GM18505 (cell line): ENCODE measurements around the gene RNF208.
A peak's percentile ranks its signal among the peaks of the same experiment; 100 is the strongest.

Experiments used
- ATAC-seq: cut with Tn5 transposase; IDR thresholded peaks from one replicate; pipeline ENCODE4 v1.9.1; 2021; ENCODE audit not compliant: unreplicated experiment
- POLR2A ChIP-seq: IDR thresholded peaks from 4 replicates; pipeline ENCODE4 v1.6.1; 2011; ENCODE audit warnings: borderline replicate concordance; ENCODE audit not compliant: insufficient read depth, insufficient read length; ENCODE audit errors: extremely low read depth

RNF208 gene, protein sequence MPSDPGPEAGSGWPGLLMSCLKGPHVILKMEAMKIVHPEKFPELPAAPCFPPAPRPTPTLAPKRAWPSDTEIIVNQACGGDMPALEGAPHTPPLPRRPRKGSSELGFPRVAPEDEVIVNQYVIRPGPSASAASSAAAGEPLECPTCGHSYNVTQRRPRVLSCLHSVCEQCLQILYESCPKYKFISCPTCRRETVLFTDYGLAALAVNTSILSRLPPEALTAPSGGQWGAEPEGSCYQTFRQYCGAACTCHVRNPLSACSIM

GRCh38 chr9:137222190-137223077 lies at the start of gene RNF208:
TSS of gene RNF208 (minus strand) at chr9:137222240. CDS start at chr9:137221212, 1,028 bp downstream.
- peak; percentile 1 for ATAC-seq
- TF ChIP-seq POLR2A = no peak

- no peak for ATAC-seq
- no peak for TF ChIP-seq POLR2A
Observed at GRCh38 chr9:137271696-137272076, 49.6 kb upstream of the RNF208 start.

- no peak for TF ChIP-seq POLR2A
- no peak for ATAC-seq
Observed at GRCh38 chr9:137270929-137271695, 49.1 kb upstream of the RNF208 start.

DNA sequence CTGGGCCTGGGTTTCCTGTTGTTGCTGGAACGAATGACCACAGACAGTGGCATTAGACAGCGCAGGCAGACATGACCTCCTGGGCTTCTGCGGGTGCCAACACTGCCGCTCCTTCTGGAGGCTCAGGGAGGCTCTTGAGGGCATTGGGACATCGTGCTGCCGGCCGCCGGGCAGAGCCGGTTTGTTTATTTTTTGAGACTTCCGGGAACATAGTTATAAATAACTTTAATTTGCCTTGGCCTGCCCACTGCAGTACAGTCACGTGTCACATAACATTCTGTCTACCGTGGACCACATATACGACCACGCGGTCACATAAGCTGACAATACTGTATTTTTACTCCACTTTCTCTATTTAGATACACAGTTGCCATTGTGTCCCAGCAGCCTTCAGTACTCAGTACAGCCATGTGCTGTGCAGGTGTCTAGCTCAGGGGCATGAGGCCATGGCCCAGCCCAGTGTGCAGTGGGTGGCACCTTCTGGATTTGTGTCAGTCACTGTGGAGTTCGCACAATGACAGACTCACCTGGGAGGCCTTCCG lies 47.3 kb upstream of the RNF208 start:
- TF ChIP-seq POLR2A = peak; percentile 48
- no peak for ATAC-seq

- no peak for TF ChIP-seq POLR2A
- ATAC-seq = no peak
Observed at GRCh38 chr9:137268538-137269201, 46.6 kb upstream of the RNF208 start.

GRCh38 chr9:137267933-137268355 lies 45.9 kb upstream of the RNF208 start:
- no peak for ATAC-seq
- TF ChIP-seq POLR2A = peak; percentile 17

- ATAC-seq = no peak
- no peak for TF ChIP-seq POLR2A
Observed at GRCh38 chr9:137266585-137267453, 44.8 kb upstream of the RNF208 start.

DNA sequence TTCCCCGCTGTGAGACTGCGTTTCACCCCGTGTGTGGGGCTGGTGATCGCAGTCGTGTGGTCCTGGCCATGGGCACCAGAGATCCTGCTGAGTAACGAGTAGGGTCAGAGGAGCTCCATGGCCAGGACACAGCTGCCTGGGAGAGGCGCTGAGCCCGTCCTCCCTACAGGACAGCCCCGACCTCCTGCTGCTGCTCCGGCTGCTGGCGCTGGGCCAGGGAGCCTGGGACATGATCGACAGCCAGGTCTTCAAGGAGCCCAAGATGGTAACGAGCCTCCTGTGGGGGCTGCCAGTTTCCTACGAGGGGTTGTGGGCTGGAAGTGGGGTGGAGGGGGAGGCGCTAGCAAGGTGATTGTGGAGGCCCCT lies 44.1 kb upstream of the RNF208 start:
- ATAC-seq = no peak
- no peak for TF ChIP-seq POLR2A

DNA sequence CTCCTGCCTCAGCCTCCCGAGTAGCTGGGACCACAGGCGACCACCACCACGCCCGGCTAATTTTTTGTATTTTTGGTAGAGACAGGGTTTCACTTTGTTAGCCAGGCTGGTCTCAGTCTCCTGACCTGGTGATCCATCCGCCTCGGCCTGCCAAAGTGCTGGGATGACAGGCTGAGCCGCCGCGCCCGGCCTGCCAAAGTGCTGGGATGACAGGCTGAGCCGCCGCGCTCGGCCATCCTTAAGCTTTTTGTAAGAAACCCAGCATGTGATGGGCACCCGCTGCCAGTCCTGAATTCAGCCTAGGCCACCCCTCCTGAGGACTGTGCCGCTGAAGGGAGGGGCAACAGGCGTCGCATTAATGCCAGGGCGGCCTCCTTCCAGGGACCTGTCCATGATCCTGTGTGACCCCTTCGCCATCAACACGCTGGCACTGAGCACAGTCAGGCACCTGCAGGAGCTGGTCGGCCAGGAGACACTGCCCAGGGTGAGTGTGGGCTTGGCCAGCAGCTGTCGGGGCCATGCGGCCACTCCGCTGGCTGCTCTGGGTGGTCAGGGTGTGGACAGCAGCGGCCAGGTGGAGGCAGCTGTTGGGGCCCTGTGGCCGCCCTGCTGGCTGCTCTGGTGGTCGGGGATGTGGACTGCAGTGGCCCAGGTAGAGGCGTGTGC lies 43.6 kb upstream of the RNF208 start:
- no peak for TF ChIP-seq POLR2A
- ATAC-seq = no peak

DNA sequence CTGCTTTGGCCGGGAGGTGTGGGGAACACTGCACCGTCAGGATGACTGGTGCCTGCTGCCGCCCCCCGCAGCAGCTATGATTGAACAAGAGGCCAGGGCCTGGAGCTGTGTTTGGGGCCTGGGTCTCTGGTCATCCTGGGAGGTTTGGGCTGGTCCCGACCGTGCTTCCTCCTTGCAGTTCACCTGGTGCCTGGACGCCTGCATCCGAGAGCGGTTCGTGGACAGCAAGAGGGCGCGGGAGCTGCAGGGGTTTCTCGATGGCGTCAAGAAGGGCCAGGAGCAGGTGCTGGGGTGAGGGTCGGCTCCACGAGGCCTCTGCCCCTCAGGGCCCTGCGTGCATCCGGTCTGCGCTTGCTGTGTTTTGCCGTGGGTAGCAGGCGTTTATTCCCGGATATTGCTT lies 42.0 kb upstream of the RNF208 start:
- ATAC-seq = no peak
- TF ChIP-seq POLR2A = no peak

DNA sequence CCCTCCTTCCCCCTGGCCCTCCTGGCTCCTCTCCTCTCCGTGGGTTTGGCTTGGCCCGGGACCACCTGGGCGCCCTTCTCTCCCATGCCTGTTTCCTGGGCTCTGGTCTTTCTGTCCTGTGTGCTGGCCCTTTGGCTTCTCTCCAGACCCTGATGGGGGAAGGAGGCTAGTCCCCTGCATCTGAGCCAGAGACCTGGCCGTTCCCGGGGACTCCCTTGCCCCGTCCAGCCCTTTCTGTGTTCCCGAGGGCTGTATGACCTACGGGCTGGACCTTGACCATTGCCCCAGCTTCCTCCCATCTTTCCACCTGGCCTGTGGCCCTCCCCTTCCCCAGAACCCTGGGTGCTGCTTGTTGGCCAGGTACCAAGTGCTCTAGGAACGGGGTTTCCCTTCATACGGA lies 41.5 kb upstream of the RNF208 start:
- no peak for TF ChIP-seq POLR2A
- no peak for ATAC-seq
